Activated CD8-positive, alpha-beta memory T cell treated with anti-CD3 and anti-CD28 coated beads for 48 hours (primary cell): ENCODE data around the gene GRAP.

Experiments used
- DNase-seq, 3 experiments: peaks; one replicate each; pipeline ENCODE4 v3.0.0-alpha.2; 2020; ENCODE audit warnings: low read depth in 2 of 3, low spot score in 2 of 3

Gene GRAP

GRCh38 chr17:19003543-19004420, 43.0 kb downstream of the GRAP start:
- DNase-seq: peak in 1 of 3 experiments; percentile 19

DNA sequence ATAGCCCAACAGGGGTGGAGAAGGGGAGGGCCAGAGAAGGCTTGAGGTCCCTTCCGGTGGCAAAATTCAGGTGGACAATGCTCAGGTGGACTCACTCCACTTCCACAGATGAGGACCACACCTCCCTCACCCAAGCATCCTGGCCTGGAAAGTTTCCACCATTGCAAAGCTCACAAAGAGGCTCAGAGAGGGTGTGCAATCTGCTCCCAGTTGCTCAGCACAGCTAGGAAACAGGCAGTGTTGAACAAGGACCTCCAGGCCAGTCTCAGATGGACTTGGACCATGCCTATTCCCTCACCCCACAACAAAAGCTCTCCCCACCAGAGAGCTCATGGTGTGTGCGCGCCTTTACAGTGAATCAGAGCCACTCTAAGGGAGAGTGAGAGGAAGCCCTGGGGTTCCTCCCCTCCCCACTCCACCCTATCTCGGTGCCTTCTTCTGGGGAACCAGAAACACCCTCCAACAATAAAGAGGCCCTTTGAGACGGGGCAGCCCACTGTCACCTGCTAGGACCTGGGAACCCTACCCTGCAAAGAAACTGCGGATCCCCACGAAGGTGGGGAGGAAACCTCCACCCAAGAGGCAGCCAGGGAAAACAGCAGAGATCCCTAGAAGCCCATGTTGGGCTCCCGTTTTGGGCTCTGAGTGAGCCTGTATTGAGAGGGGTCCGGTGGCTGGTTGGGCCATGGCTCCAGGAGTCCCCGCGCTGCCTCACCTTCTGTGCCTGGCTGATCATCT, 43.8 kb downstream of the GRAP start:
- DNase-seq: no peak

GRCh38 chr17:19001907-19002590, 44.7 kb downstream of the GRAP start:
- no peak for DNase-seq

DNA sequence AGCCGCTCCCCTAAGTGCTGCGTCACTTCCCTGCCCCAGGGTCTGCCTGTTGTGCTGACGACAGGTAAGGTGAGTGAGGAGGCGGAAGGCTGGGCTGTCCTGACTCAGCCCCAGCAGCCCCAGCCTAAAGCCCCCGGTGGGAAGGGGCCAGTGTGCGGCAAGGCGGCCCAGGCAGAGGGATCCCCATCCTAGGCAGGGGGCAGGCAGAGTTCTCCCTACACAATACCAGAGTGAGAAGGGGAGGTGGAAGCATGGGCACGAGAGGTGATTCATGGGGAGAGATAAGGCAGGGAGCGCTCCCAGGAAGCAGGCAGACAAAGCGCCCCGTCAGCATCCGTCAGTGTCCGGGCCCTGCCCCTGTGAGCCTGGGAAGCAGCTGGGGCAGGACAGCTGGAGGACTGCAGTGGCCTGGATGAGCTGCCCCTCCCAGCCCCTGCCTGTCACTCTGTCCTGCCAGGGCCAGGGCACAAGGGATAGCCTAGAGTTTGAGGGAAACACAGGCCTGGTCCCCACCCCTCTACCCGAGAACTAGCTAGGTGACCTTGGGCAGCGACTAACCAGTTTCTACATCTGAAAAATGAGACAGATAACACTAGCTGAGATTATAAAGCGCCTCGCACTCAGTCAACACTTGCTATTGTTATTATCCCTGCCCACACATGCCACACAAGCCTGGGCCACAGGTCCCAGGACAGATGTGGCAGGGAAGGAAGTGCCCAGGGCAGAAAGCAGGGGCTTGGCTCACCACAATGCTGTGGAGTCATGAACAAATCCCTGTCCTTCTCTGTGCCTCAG, 46.0 kb downstream of the GRAP start:
- no peak for DNase-seq

DNA sequence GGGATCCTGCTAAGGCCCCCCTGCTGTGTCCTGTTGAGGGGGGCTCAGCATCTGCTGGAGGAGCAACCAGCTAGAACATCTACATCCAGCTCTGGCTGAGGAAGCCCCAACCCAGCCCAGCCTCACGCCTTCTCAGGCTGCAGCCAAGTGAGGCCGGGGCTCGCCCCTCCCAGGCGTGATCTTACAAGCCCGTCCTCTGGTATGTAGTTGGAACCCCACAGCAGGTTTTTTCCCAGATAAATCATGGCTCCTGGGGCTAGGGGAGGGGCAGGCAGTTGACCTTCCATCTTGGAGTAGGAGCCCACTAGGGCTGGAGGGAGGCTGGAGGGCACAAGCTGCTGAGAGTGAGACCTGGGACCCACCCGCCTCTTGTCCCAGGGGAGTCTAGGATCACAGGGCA, 46.8 kb downstream of the GRAP start:
- no peak for DNase-seq

- no peak for DNase-seq
Observed at GRCh38 chr17:18999394-18999793, 47.4 kb downstream of the GRAP start.

DNA sequence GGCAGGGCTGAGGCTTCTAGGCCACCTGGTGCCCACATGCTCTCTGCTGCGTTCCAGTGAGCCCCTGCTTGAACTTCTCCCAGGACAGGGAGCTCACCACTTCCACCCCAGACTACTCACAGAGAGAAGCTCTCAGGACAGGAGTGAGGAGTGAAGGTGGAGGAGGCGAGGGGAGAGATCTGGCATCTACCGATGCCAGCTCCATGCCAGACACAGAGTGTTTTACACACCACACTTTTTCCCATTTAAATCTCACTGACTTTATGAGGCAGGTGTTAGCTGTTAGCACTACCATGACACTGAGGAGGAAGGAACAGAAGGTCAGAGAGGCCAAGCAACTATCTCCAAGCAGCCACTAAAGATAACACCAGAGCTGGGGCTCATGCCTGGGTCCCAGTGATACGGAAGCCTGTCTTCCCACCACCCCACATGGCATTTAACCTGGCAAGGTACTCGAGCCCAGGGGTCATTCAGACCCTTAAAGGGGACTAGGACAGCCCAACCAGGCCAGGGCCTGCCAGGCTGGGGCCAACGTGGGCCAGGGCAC, 49.0 kb downstream of the GRAP start:
- DNase-seq: no peak

DNA sequence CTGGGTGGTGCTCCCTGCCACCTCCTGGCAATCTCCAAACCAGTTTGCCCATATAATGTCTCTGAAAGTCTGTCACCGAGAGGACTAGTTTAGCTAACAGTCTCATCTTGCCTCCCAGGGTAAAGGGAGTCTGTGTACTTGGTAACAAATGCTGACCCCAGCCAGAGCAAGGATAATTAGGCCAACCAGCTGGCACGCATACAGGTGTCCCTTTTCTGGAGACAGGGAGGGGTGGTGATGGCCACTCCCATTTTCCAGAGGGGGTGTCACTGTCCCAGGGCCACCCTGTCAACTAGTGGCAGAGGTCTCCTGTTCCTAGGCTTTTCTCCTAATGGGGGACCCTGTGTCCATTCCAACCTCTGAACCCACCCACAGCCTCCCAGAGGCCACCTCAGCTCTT, 50.3 kb downstream of the GRAP start:
- no peak for DNase-seq

DNA sequence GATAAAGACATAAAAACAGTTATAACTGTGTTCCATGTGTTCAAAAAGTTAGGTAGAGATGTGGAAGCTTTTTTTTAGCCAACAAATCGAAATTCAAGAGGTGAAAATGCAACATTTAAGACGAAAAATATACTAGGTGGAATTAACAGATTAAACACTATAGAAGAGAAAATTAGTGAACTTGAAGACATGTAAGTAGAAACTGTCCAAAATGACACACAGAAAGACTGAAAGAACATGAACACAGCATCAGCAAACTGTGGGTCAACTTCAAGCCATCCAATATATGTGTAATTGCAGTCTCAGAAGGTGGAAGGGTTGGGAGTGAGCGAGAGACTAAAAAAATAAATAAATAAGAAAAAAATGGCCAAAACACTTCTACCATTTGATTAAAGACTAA, 51.5 kb downstream of the GRAP start:
- no peak for DNase-seq

GRCh38 chr17:18994631-18995030, 52.1 kb downstream of the GRAP start:
- no peak for DNase-seq

DNA sequence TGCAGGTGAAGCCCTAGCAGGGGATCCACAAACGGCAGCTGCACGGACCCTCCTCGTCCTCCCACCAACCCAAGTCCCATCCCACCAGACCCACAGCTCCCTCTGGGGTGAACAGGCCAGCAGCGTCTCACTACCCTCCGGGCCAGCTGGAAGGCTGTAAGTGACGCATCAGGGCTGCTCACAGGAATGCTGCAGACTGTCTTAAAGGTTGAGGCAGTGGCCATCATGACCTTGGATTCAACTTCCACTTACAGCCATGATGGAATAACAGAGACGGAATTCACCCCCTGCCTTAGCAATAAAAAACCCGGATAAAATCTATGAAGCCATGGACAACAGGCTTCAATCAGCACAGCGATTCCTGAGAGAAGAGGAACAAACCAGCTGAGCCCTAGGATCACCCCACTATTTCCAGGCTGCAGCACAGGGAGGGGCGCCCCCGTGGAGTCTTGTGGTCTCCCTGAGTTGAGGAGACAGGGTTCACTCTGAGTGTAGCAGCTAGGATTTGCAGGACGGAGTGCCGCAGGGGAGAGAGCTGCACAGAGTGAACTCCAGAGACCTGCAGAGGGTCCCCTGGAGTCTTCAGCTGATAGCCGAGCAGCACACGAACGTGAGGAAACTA, 52.7 kb downstream of the GRAP start:
- no peak for DNase-seq

DNA sequence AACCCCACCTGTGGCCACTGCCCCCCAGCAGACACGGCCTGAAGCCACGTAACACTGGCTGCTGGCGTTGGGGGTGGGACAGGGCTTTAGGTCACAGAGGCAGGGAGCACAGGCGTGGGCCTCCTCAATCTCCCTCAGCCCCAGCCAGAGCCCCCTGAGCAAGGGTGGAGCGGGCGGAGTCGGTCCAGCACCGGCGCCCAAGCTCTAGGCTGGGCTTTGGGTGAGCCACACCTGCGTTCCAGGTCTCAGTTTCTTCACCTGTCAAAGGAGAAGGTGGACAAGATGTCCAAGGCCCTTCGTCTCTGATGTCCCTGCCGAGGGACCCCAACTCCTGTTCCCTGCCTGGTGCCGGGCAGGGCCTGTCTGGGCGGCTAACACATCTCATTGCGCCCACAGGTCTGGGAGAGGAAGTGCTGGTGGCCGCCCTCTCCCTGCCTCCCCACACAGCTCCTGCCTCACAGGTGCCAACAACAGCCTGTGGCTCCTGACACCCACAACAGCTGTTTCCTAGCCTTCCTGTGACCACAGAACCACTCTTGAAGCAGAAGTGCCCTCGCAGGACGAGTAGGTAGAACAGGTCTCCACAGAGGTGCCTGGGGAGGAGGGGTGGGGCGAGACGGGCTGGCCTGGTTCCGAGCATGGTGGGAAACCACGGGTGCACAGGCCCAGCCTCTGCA, 54.2 kb downstream of the GRAP start:
- no peak for DNase-seq

- no peak for DNase-seq
Observed at GRCh38 chr17:18991531-18992315, 55.0 kb downstream of the GRAP start.

DNA sequence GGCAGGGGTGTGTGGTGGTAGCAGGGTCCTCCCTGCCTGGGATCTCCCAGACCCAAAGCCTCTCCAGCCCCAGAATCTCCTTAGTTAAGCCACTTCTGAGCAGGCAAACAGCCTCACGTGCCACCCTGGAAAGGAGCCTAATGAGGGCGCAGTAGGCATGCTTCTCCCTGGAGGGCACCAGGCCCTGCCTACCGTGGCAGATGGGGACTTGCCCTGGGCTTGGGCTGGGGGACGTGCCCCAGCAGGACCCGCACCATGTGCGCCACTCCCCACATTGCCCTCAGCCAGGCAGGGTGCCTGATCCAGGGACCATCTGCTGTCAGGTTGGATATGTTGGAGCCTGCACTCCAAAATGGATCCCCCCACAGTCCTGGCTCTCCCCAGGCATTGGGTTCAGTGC, 56.4 kb downstream of the GRAP start:
- no peak for DNase-seq

DNA sequence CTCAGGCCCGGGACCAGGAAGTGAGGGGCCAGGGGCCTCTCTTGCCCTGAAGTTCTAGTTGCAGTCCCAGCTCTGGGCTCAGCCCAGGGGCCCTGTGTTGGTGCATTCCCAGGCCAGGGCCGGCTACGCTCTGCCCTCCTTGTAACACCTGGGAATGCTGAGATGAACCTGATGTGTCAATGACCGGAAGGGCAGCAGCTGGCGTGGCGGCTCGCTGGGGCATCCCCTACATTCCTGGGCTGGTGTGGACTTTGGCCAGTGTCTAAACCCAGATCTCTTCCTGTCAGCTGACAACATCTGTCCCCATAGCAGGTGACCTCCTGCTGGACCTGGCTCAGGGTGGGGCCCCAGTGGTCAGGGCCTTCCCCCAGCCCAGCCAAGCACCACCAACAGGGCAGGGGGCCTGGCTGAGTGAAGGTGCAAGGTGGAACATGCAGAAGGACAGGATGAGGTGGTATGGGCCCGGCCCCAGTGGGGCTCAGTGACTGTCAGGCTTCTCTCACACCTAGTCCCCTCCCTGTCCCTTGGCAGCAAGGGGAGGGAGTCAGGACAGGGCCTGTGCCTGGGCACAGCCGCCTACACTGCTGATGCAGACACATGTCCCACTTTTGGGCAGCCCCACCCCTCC, 58.1 kb downstream of the GRAP start:
- DNase-seq: no peak

GRCh38 chr17:18987862-18988545, 58.8 kb downstream of the GRAP start:
- no peak for DNase-seq

DNA sequence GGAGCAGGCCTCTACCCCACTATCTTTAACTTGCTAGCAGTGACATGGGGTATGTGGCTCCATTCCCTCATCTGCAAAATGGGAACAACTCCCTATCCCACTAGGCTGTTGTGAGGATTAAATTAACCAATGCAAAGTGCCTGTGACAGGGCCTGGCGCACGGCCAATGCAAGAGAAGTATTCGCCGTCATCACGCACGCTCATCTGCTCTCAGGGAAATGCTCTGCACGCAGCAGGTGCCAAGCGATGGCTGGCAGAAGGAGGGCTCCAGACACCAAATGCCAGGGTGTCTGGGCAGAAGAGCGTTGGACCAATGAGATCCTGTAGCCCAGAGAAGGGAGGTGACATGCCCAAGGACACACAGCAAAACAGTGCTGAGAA, 59.5 kb downstream of the GRAP start:
- no peak for DNase-seq
